Hematopoietic multipotent progenitor cell treated with erythropoietin and hydrocortisone succinate and interleukin-3 and kit ligand, for 6 days (in vitro differentiated cells): ENCODE results near the gene SLC24A3.

Experiments used
- DNase-seq: peaks from one replicate; pipeline ENCODE4 v3.0.0-alpha.2; 2015

The SLC24A3 gene

GRCh38 chr20:19212469-19212815, at the start of gene SLC24A3:
Gene SLC24A3 (plus strand): TSS chr20:19212642.
- peak; percentile 56 for DNase-seq

GRCh38 chr20:19170148-19170547, 42.3 kb upstream of the SLC24A3 start:
- no peak for DNase-seq

DNA sequence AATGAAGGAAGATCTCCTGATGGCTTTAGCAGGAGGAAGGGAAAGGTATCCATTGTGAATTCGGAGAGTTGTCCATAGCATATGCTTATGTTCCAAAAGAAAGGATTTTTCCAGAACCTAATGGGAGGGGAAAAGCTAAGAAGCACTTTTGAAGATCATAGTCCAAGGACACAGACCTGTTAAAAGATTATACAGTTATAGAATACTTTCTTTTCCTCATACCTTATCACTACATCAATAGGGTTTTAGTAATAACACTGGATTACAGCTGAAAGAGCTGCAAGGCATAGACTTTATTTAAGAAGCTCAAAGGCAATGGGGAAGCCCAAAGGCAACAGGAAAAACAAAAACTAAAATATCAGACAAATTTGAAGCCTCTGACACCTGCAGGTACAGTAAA, 39.8 kb upstream of the SLC24A3 start:
- no peak for DNase-seq

GRCh38 chr20:19176470-19177052, 35.9 kb upstream of the SLC24A3 start:
- DNase-seq: no peak

GRCh38 chr20:19181552-19181951, 30.9 kb upstream of the SLC24A3 start:
- no peak for DNase-seq

DNA sequence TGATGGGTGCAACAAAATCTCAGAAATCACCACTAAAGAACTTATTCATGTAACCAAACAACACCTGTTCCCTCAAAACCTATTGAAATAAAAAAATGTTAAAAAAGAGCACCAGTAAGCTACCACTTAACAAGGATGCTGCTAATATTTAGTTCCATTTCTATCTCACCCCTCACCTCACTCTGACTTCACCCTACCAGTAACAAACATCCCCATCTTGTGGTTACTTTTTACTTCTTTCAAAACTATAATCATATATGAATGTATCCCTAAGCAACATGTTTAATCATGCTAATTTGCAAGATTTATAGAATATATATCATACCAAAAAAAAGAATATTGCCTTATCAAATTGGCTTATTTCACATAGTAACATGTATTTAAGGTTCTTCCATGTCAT, 27.4 kb upstream of the SLC24A3 start:
- no peak for DNase-seq

DNA sequence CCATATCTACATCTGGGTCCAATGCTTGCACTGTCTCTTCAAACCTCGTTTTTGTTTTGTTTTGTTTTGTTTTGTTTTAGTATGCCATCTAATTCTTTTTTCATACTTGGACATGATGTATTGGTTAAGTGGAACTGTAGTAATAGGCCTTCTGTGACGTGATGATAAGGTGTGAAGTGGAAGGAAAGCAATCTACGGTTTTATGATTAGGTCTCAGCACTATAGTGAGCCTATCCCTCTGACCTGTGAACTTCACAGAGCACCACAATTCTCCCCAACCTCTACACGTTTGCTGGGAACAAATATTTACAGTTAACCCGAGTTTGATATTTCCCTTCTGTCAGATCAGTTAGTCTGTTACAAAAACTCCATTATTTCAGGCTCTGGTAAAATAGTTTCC, 19.1 kb upstream of the SLC24A3 start:
- DNase-seq: no peak

- DNase-seq: peak; percentile 81
Measured at GRCh38 chr20:19205981-19206396, 6.5 kb upstream of the SLC24A3 start.

- no peak for DNase-seq
Measured at GRCh38 chr20:19207541-19207940, 4.9 kb upstream of the SLC24A3 start.

- DNase-seq: no peak
Measured at GRCh38 chr20:19210391-19211155, 1.9 kb upstream of the SLC24A3 start.

- no peak for DNase-seq
Measured at GRCh38 chr20:19211252-19211651, 1.2 kb upstream of the SLC24A3 start.

GRCh38 chr20:19211661-19212468, 577 bp upstream of the SLC24A3 start:
- DNase-seq: peak; percentile 50

DNA sequence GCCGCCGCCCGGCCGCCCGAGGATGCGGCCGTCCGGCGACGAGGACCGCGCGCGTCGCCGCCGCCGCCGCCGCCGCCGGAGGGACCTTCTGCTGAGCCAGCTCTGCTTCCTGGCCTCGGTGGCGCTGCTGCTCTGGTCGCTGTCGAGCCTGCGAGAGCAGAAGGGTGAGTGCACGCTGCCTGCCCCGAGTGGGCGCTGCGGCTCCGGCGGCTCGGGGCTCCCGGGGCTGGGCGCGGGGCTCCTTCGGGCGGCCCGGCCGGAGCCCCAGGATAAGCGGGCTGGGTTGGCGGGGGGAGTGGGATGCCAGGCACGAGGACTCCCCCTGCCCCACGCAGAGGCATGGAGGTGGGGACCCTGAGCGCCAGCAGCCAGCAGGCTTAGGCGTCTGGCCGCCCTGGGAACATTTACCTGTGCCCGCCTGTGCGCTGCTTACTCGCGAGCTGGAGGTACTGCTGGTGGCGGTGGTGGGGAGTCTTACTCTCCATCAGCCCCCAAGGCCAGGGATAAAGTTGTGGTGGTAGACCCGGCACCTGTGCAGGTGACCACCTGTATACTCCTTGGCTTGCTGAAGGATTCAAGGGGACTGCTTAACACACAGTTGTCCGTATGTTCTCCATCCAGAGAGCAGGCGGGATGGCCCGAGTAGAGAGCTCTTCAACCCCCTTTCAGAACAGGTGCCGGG, 520 bp downstream of the SLC24A3 start:
- DNase-seq: peak; percentile 86

DNA sequence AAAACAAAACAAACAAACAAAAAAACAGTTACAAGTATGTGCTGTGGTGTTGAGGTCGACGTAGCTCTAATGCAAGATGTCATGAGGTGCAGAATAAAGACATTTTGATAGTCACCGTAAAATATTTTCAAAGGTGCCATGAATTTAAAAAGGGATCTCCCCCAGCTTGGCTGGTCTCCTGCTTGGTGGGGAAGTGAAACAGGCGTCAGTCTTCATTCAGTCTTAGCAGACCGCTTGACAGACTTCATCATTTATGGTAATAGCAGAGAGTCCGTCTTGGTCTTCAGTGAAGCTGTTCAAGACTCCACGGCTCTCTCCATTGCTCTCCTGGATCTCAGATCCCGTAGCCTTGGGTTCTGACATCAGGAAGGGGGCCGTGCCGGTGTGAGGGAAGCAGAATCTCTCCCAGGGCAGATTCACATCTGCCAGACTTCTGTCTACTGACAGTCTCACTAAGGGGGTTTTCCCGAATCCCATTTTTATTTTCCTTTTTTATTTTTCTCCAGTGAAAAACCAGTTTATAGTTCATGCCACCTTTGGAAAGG, 1.6 kb downstream of the SLC24A3 start:
- peak; percentile 19 for DNase-seq

- no peak for DNase-seq
Measured at GRCh38 chr20:19218411-19218810, 6.0 kb downstream of the SLC24A3 start.

- DNase-seq: no peak
Measured at GRCh38 chr20:19222520-19223040, 10.1 kb downstream of the SLC24A3 start.

GRCh38 chr20:19223640-19224039, 11.2 kb downstream of the SLC24A3 start:
- no peak for DNase-seq

GRCh38 chr20:19231359-19232035, 19.1 kb downstream of the SLC24A3 start:
- peak; percentile 28 for DNase-seq

- peak; percentile 76 for DNase-seq
Measured at GRCh38 chr20:19232997-19233794, 20.8 kb downstream of the SLC24A3 start.

GRCh38 chr20:19236371-19237055, 24.1 kb downstream of the SLC24A3 start:
- DNase-seq: no peak

DNA sequence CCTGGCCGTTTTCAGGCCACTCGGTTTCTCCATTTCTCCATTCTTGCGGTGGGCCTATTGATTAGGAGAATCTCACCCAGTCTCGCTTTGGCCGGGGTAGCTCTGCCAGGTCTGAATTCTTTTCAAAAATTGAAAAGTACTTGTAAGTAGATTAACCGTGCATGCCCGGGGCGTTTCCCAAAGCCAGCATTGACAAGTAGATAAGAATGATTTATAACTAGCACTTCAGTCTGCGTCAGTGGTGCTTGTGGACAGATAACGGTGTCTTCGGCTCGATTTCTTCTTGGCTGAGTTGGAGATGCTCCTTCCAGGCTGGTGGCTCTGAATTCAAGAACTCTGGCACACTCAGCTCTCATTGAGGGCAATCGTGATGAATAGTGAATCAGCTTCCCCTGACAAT, 29.0 kb downstream of the SLC24A3 start:
- DNase-seq: peak; percentile 71
